Neuronal stem cell (in vitro differentiated cells): ENCODE measurements around the gene ZNF639.

Experiments
- DNase-seq: peaks from one replicate; pipeline ENCODE4 v3.0.0-alpha.2; 2013; ENCODE audit warnings: low spot score
- H2AFZ ChIP-seq: one replicate; pipeline ENCODE4 v1.6.1; 2013; ENCODE audit warnings: mild to moderate bottlenecking, low read length, inconsistent platforms
- H2AK5ac ChIP-seq: 2 replicates; pipeline ENCODE4 v1.6.1; 2013; ENCODE audit warnings: low read depth, mild to moderate bottlenecking, inconsistent platforms, low read length, moderate library complexity, mixed read lengths
- H2BK120ac ChIP-seq: 2 replicates; pipeline ENCODE4 v1.6.1; 2013; ENCODE audit warnings: low read depth, mild to moderate bottlenecking, inconsistent platforms, low read length, moderate library complexity, mixed read lengths
- H2BK12ac ChIP-seq: one replicate; pipeline ENCODE4 v1.6.1; 2013; ENCODE audit warnings: low read length, inconsistent platforms
- H2BK15ac ChIP-seq: 2 replicates; pipeline ENCODE4 v1.6.1; 2013; ENCODE audit warnings: mild to moderate bottlenecking, low read length, inconsistent platforms, mixed read lengths
- H2BK5ac ChIP-seq: one replicate; pipeline ENCODE4 v1.6.1; 2013; ENCODE audit warnings: inconsistent platforms, mild to moderate bottlenecking, low read length, moderate library complexity
- H3K14ac ChIP-seq: one replicate; pipeline ENCODE4 v1.6.1; 2013; ENCODE audit warnings: low read length, inconsistent platforms
- H3K18ac ChIP-seq: 2 replicates; pipeline ENCODE4 v1.6.1; 2013; ENCODE audit warnings: low read length, inconsistent platforms
- H3K23ac ChIP-seq: 2 replicates; pipeline ENCODE4 v1.6.1; 2013; ENCODE audit warnings: low read depth, mild to moderate bottlenecking, mixed read lengths, low read length, inconsistent platforms; ENCODE audit not compliant: poor library complexity
- H3K27ac ChIP-seq: replicated peaks from 3 replicates; pipeline ENCODE4 v1.5.1; 2013; ENCODE audit warnings: low read length, inconsistent platforms
- H3K27me3 ChIP-seq, 3 experiments: 2 replicates each; pipeline ENCODE4 v1.6.1; 2013; ENCODE audit warnings: low read length in 3 of 3, mild to moderate bottlenecking in 2 of 3, inconsistent platforms in 1 of 3, low read depth in 1 of 3, mixed read lengths in 1 of 3, moderate library complexity in 1 of 3; ENCODE audit not compliant: control insufficient read depth in 3 of 3, insufficient read depth in 3 of 3
- H3K36me3 ChIP-seq, 2 donors: replicated peaks in 1 of 2; 2 replicates each; pipeline ENCODE4 v1.6.1; 2013; ENCODE audit warnings: low read length in 2 of 2; ENCODE audit not compliant: control insufficient read depth in 2 of 2, insufficient read depth in 2 of 2
- H3K4ac ChIP-seq: 2 replicates; pipeline ENCODE4 v1.6.1; 2013; ENCODE audit warnings: inconsistent platforms, mild to moderate bottlenecking, low read length, moderate library complexity
- H3K4me1 ChIP-seq, 2 donors: 1 replicate in 1 of 2; 2 replicates in 1 of 2; pipeline ENCODE4 v1.6.1; 2013; ENCODE audit warnings: low read length in 2 of 2, low read depth in 1 of 2; ENCODE audit not compliant: control insufficient read depth in 2 of 2, insufficient read depth in 1 of 2
- H3K4me2 ChIP-seq: one replicate; pipeline ENCODE4 v1.6.1; 2013; ENCODE audit warnings: mild to moderate bottlenecking, low read length, inconsistent platforms; ENCODE audit not compliant: insufficient read depth, poor library complexity, severe bottlenecking
- H3K4me3 ChIP-seq, 2 donors: 2 replicates each; pipeline ENCODE4 v1.5.1; 2013; ENCODE audit warnings: low read length in 2 of 2, mild to moderate bottlenecking in 2 of 2, inconsistent platforms in 1 of 2, moderate library complexity in 1 of 2
- H3K79me1 ChIP-seq: one replicate; pipeline ENCODE4 v1.6.1; 2013; ENCODE audit warnings: low read depth, mild to moderate bottlenecking, inconsistent platforms, low read length, moderate library complexity
- H3K9ac ChIP-seq: one replicate; pipeline ENCODE4 v1.6.1; 2013; ENCODE audit warnings: mild to moderate bottlenecking, low read depth, low read length, inconsistent platforms; ENCODE audit not compliant: poor library complexity
- H3K9me3 ChIP-seq, 2 donors: replicated peaks in 1 of 2; 2 replicates each; pipeline versions ENCODE3 to v1.6.1; 2013; ENCODE audit warnings: low read length in 2 of 2, mild to moderate bottlenecking in 2 of 2, inconsistent platforms in 1 of 2, low read depth in 1 of 2, mixed read lengths in 1 of 2, moderate library complexity in 1 of 2; ENCODE audit not compliant: control insufficient read depth in 2 of 2, insufficient read depth in 1 of 2
- H4K8ac ChIP-seq: one replicate; pipeline ENCODE4 v1.6.1; 2013; ENCODE audit warnings: low read depth, mild to moderate bottlenecking, inconsistent platforms, low read length, moderate library complexity
- H4K91ac ChIP-seq: one replicate; pipeline ENCODE4 v1.6.1; 2013; ENCODE audit warnings: low read length, low read depth, mild to moderate bottlenecking, inconsistent platforms; ENCODE audit not compliant: poor library complexity
- WGBS, 2 donors: extraction: QIAGEN DNeasy Blood & Tissue Kit; methylation state at CpG; one replicate each; pipeline ENCODE4 v1.1.7; 2013; ENCODE audit warnings: missing lambda C conversion rate in 2 of 2, mixed read lengths in 1 of 2; ENCODE audit not compliant: insufficient read length in 2 of 2, insufficient replicate concordance in 1 of 2; ENCODE audit errors: extremely low coverage in 2 of 2; 5-methylcytosine and 5-hydroxymethylcytosine counted together

ZNF639 gene

DNA sequence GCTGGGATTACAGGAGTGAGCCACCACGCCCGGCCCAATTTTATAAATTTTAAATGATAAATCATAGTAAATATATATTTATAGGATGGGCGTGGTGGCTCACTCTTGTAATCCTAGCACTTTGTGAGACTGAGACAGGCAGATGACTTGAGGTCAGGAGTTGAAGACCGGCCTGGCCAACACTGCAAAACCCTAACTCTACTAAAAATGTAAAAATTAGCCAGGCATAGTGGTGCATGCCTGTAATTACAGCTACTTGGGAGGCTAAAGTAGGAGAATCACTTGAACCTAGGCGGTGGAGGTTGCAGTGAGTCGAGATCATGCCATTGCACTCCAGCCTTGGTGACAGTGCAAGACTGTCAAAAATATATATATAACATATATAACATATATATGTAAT, 51.1 kb downstream of the ZNF639 start:
- H3K4me3 ChIP-seq: no peak overlapping the region
- no peak overlapping the region for H2BK15ac ChIP-seq
- no peaks in the 10 kb centered on the region for H3K4me1 ChIP-seq
- H3K36me3 ChIP-seq: peaks cover 1 to 78% of the 10 kb centered on the region in 2 donors
- no peak overlapping the region for H3K4me2 ChIP-seq
- H2AFZ ChIP-seq: no peak overlapping the region
- DNase-seq: no peak
- H3K18ac ChIP-seq: no peak overlapping the region
- no peak overlapping the region for H3K23ac ChIP-seq
- no CpG with 5 or more reads among the region's 6 CpGs for WGBS, 2 donors
- H2BK5ac ChIP-seq: no peak overlapping the region
- H2BK12ac ChIP-seq: no peak overlapping the region
- no peaks in the 10 kb centered on the region for H3K27me3 ChIP-seq
- no peak overlapping the region for H2BK120ac ChIP-seq
- H3K14ac ChIP-seq: no peak overlapping the region
- H3K9ac ChIP-seq: no peak overlapping the region
- no peak overlapping the region for H4K91ac ChIP-seq
- no peak overlapping the region for H4K8ac ChIP-seq
- H3K27ac ChIP-seq: no peak overlapping the region
- no peak overlapping the region for H2AK5ac ChIP-seq
- H3K4ac ChIP-seq: no peak overlapping the region
- H3K79me1 ChIP-seq: no peaks in the 10 kb centered on the region
- peaks cover 0 to under 1% of the 10 kb centered on the region in 2 donors for H3K9me3 ChIP-seq

DNA sequence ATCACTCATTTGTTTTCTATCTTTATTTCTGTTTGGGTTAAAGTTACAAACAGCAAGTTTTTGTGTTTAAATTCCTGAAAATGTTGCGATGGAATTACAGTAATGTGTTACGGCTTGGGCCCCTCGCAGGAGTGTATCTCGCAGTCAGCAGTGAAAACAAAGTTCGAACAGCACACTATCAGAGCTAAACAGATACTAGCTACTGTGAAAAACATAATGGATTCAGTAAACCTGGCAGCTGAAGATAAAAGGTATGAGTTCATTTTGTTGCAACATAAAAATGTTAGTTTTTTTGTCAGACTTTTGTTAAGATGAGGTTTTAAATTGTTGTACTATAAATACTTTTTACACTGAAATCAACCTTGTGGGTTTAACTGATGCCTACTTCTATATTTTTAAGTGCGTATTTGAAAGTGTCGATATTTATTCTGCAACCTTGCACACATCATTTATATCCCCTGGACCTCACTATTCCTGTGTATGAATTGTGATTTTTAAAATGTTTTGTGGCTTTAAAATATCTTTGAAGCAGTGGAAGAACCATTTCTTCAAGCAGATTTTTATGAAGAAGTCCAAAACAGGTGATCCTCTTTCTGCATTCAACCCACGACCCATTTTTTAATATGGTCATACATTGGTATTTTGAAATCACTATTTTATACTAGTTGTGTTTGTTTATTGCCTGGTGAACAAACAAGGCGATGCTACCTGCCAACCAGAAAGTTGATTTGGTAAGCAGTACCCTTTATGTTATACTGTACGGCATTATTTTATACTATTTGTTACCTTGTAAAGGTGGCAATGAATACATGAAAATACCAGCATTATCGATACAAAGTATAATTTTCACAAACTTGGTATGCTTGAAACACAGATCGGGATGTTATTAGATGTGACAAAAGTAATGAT, 52.5 kb downstream of the ZNF639 start:
- Histone ChIP-seq H4K91ac (no peak overlapping the region), H4K8ac (no peak overlapping the region), H2BK12ac (no peak overlapping the region), H2AFZ (no peak overlapping the region), H3K9me3 (peaks cover 0 to 1% of the 10 kb centered on the region in 2 donors), H3K27me3 (no peaks in the 10 kb centered on the region), H2BK15ac (no peak overlapping the region), H3K18ac (no peak overlapping the region), H2BK120ac (no peak overlapping the region), H3K4me2 (no peak overlapping the region), H3K79me1 (no peaks in the 10 kb centered on the region), H3K4ac (no peak overlapping the region), H3K36me3 (peaks cover 3 to 78% of the 10 kb centered on the region in 2 donors), H3K4me3 (no peak overlapping the region), H3K23ac (no peak overlapping the region), H3K9ac (no peak overlapping the region), H3K27ac (no peak overlapping the region), H2BK5ac (no peak overlapping the region), H3K4me1 (no peaks in the 10 kb centered on the region), H3K14ac (no peak overlapping the region), H2AK5ac (no peak overlapping the region)
- no peak for DNase-seq
- no CpG with 5 or more reads among the region's 12 CpGs for WGBS, 2 donors

DNA sequence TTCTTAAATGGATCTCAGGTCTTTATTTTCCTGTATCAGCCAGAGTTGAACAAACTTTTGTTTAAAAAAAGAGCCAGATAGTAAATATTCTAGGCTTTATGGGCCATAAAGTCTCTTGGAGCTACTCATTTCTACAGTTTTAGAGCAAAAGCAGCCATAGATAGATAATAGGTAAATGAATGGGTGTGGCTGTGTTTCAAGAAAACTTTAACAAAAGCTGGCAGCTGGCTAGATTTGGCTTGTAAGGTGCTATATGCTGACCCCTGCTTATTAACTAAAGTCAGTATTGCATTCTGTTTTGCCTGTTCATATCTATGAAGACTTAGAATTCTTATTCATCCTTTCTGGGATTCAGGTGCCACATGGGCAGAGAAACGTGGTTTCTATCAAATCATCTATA, 53.6 kb downstream of the ZNF639 start:
- Histone ChIP-seq H2AK5ac (no peak overlapping the region), H2BK5ac (no peak overlapping the region), H3K4me2 (no peak overlapping the region), H3K9me3 (peaks cover 0 to 1% of the 10 kb centered on the region in 2 donors), H3K36me3 (peaks cover 3 to 78% of the 10 kb centered on the region in 2 donors), H3K23ac (no peak overlapping the region), H3K4me3 (no peak overlapping the region), H2BK120ac (no peak overlapping the region), H2BK15ac (no peak overlapping the region), H3K9ac (no peak overlapping the region), H3K18ac (no peak overlapping the region), H2AFZ (no peak overlapping the region), H3K4ac (no peak overlapping the region), H3K27me3 (no peaks in the 10 kb centered on the region), H4K91ac (no peak overlapping the region), H2BK12ac (no peak overlapping the region), H3K79me1 (no peaks in the 10 kb centered on the region), H3K4me1 (no peaks in the 10 kb centered on the region), H3K27ac (no peak overlapping the region), H3K14ac (no peak overlapping the region), H4K8ac (no peak overlapping the region)
- DNase-seq: no peak
- WGBS, 2 donors: no CpG with 5 or more reads among the region's 1 CpG
